ENCODE data around the gene CRELD1. TPM values are rescaled to one million over a fixed set of nuclear protein-coding genes. Genes with fewer than 3 reads are reported as not detected.

CRELD1 gene
- total RNA-seq, 1 experiment from 2014 or later: 15.5 TPM

DNA sequence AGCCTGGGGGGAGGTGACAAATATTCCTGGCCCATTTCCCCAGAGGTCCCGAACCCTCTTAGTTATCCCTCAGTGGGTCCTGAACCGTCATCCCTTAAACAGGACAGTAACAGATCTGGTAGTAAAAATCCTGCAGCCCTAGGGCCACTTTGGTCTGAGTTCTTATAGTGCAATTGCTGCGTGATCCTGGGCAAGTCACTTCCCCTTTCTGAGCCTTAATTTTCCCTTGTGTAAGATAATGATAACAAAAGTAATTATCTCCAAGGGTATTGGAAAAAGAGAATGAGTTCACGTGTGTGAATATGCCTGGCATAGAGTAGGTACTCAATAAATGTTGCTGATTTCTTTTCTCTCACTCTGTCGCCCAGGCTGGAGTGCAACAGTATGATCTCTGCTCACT lies 46.2 kb upstream of the CRELD1 start:
- H4K8ac ChIP-seq (replicated peaks; ENCODE audit: insufficient read length, low read depth, low read length): no peak overlapping the region
- no CpG with 5 or more reads among the region's 5 CpGs for WGBS (ENCODE audit: extremely low coverage, insufficient read length, low lambda C conversion rate)
- no peaks in the 10 kb centered on the region for H3K9me3 Mint-ChIP-seq

More for the DNA sequence above, 46.2 kb upstream of the CRELD1 start:
- H2BK5ac ChIP-seq (ENCODE audit: insufficient read length, low read length): no peak overlapping the region
- no peak overlapping the region for H3T11ph ChIP-seq (ENCODE audit: low read length)
- H3K18ac ChIP-seq (ENCODE audit: insufficient read length, low read depth, low read length): no peak overlapping the region
- H3K79me1 ChIP-seq (ENCODE audit: insufficient read depth, low read depth, low read length, poor library complexity, severe bottlenecking): peaks cover 3% of the 10 kb centered on the region
- TF ChIP-seq, protein P1, sequence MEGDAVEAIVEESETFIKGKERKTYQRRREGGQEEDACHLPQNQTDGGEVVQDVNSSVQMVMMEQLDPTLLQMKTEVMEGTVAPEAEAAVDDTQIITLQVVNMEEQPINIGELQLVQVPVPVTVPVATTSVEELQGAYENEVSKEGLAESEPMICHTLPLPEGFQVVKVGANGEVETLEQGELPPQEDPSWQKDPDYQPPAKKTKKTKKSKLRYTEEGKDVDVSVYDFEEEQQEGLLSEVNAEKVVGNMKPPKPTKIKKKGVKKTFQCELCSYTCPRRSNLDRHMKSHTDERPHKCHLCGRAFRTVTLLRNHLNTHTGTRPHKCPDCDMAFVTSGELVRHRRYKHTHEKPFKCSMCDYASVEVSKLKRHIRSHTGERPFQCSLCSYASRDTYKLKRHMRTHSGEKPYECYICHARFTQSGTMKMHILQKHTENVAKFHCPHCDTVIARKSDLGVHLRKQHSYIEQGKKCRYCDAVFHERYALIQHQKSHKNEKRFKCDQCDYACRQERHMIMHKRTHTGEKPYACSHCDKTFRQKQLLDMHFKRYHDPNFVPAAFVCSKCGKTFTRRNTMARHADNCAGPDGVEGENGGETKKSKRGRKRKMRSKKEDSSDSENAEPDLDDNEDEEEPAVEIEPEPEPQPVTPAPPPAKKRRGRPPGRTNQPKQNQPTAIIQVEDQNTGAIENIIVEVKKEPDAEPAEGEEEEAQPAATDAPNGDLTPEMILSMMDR (conservative IDR thresholded peaks at IDR 0.05): no peak
- Mint-ChIP-seq H3K4me1 (peaks cover 6 to 14% of the 10 kb centered on the region in 2 experiments), H3K4me3 (no peak overlapping the region), H3K36me3 (ENCODE audit: insufficient read depth in 1 of 3, low read depth in 3 of 3) (peaks cover 4 to 9% (median 8%) of the 10 kb centered on the region in 3 experiments), H3K27me3 (ENCODE audit: low read depth) (no peaks in the 10 kb centered on the region; the same call in 1 of the 2 replicates), H3K27ac (no peak overlapping the region)
- no peak overlapping the region for H3K4me2 ChIP-seq (ENCODE audit: insufficient read depth, insufficient read length, low read length)
- no peak overlapping the region for H2AK5ac ChIP-seq (ENCODE audit: insufficient read length, low read length)
- no peaks in the 10 kb centered on the region; the same call in 1 of the 2 replicates for H3K27me3 ChIP-seq (ENCODE audit: insufficient read depth, low read length)
- no peak for DNase-seq
- no peak overlapping the region for H2BK15ac ChIP-seq (ENCODE audit: low read depth, low read length)
- no peak overlapping the region for H2BK120ac ChIP-seq (ENCODE audit: low read depth, low read length, poor library complexity, severe bottlenecking)
- no peak overlapping the region for H4K91ac ChIP-seq (ENCODE audit: insufficient read length, low read depth, low read length)
- H3K79me2 ChIP-seq (ENCODE audit: insufficient read depth, low read length): peaks cover 6% of the 10 kb centered on the region; the same call in 1 of the 2 replicates
- no peak overlapping the region for H3K27ac ChIP-seq (ENCODE audit: insufficient read length, low read depth, low read length)
- H2BK20ac ChIP-seq (ENCODE audit: low read depth, low read length, poor library complexity, severe bottlenecking): no peak overlapping the region
- H2BK12ac ChIP-seq (ENCODE audit: insufficient read length, low read depth, low read length): no peak overlapping the region
- no peak overlapping the region for H3K14ac ChIP-seq (ENCODE audit: insufficient read depth, low read length)
- H4K5ac ChIP-seq (ENCODE audit: insufficient read length, low read depth, low read length): no peak overlapping the region
- H2AFZ ChIP-seq (ENCODE audit: low read length): no peak overlapping the region
- no peak overlapping the region for H3K4ac ChIP-seq (ENCODE audit: low read depth, low read length)
- H3K56ac ChIP-seq (ENCODE audit: insufficient read length, low read depth, low read length): no peak overlapping the region
- no peaks in the 10 kb centered on the region for H3K9me3 ChIP-seq (ENCODE audit: control insufficient read depth, low read depth, low read length)
- H3K23me2 ChIP-seq (ENCODE audit: insufficient read length, low read depth, low read length, poor library complexity, severe bottlenecking): no peaks in the 10 kb centered on the region
- no peak overlapping the region for H3K23ac ChIP-seq (ENCODE audit: insufficient read length, low read depth, low read length)
- H3K9ac ChIP-seq (ENCODE audit: extremely low read depth, insufficient read length, low read length): no peak overlapping the region
- H4K20me1 ChIP-seq (ENCODE audit: control insufficient read depth, insufficient read depth, insufficient read length): no peaks in the 10 kb centered on the region
- H3K4me1 ChIP-seq (ENCODE audit: insufficient read depth, low read length): no peaks in the 10 kb centered on the region
